ENCODE measurements around the gene BRWD1.

The BRWD1 gene

DNA sequence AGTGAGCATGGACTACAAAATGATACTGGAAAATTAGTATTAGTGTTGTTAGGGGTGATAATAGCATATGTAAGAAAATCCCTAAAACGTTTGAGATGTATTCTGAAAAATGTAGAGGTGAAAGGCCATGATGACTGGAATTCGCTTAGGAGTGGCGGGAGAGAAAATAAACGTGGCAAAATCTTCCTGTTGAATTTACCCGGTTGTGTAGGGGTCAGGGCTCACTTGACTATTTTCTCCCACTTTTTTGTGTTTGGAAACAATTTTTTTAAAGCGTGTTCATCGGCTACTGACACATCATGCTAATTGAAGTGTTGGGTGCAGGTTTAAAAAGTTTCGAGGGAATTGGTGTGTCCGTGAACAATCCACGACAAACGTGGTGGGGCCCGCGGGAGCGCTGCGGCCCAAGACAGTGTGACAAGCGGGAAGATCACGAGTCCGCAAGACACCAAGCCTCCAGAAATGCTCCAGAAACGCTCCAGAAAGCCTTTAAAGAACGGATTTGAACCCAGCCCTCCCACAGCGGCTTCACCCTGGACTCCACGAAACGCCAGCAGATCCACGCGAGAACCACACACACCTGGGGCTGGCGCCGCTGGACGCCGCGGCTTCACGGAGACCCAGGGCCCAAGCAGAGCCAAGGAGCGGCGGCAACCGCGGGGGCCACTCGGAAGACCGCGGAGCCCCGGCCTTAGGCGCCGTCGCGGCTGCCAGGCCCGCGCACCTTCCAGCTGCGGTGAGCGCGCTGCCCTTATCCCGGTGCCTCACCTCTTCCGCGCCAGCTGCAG lies 130.8 kb downstream of the BRWD1 start:
- peak in 1 of 2 experiments; percentile 56 for DNase-seq (ENCODE audit: low read depth in 1 of 2, low spot score in 1 of 2)
- TF ChIP-seq JUND (IDR thresholded peaks at IDR 0.05; ENCODE audit: low read depth) = no peak
- in situ Hi-C loops (cut with HindIII; ENCODE audit: low pct_unique_long_range_greater_than_20kb, low sequenced_read_pairs) = no loop called here

GRCh38 chr21:39182016-39182415 lies 131.4 kb downstream of the BRWD1 start:
- in situ Hi-C loops (cut with HindIII; ENCODE audit: low pct_unique_long_range_greater_than_20kb, low sequenced_read_pairs) = no loop called here
- no peak for TF ChIP-seq JUND (IDR thresholded peaks at IDR 0.05; ENCODE audit: low read depth)
- no peak for DNase-seq (ENCODE audit: low read depth in 1 of 2, low spot score in 1 of 2)

- DNase-seq (ENCODE audit: low read depth in 1 of 2, low spot score in 1 of 2) = no peak
- no peak for TF ChIP-seq JUND (IDR thresholded peaks at IDR 0.05; ENCODE audit: low read depth)
- in situ Hi-C loops (cut with HindIII; ENCODE audit: low pct_unique_long_range_greater_than_20kb, low sequenced_read_pairs) = no loop called here
Measured at GRCh38 chr21:39181205-39181818, 132.1 kb downstream of the BRWD1 start.

DNA sequence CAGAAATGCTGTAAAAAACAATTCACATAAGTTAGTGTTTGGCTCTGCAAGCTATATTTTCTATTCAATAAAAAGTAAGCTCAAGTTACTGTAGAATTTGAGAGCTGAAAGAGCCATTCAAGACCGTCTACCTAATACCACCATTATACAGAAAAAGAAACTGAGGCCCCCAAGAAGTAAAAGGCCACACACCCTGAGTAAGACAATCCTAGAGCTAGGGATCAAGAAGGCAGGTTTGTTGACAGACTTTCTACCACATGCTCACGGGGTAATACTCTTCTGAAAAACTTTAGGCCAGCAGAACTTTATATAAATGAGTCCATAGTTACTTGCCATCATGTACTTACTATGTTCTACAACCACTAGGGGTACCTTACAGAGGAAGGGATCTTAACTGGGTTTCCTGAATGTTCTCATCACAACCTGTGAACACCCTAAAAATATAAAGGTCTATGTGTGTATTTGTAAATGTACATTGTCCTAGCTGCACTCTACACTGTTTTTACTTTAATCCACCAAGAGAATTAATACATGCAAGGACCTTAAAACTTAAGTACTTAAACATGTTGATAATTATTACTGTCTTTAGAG lies 132.9 kb downstream of the BRWD1 start:
- no peak for TF ChIP-seq JUND (IDR thresholded peaks at IDR 0.05; ENCODE audit: low read depth)
- in situ Hi-C loops (cut with HindIII; ENCODE audit: low pct_unique_long_range_greater_than_20kb, low sequenced_read_pairs) = no loop called here
- peak in 1 of 2 experiments; percentile 22 for DNase-seq (ENCODE audit: low read depth in 1 of 2, low spot score in 1 of 2)

GRCh38 chr21:39178421-39178820 lies 135.0 kb downstream of the BRWD1 start:
- no peak for TF ChIP-seq JUND (IDR thresholded peaks at IDR 0.05; ENCODE audit: low read depth)
- in situ Hi-C loops (cut with HindIII; ENCODE audit: low pct_unique_long_range_greater_than_20kb, low sequenced_read_pairs) = no loop called here
- DNase-seq (ENCODE audit: low read depth in 1 of 2, low spot score in 1 of 2) = no peak

DNA sequence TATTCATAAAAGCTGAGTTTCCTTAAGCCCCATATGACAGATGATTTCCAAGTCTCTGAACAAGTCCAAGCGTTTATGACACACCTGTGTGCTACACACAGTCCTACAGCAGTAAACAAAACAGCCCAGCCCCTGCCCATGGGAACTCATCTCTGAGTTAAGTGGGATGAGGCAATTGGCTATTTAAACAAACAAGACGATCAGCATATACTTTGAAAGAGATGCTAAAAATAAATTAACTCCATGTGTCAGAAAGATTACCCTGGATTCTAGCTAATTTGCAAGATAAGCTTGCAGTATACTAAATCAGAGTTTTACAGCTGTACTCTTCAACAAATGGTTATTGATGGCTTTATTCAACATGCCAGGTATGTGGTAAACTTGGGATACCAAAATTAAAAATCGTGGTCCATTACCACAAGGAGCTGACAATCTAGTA lies 137.1 kb downstream of the BRWD1 start:
- in situ Hi-C loops (cut with HindIII; ENCODE audit: low pct_unique_long_range_greater_than_20kb, low sequenced_read_pairs) = no loop called here
- no peak for DNase-seq (ENCODE audit: low read depth in 1 of 2, low spot score in 1 of 2)
- no peak for TF ChIP-seq JUND (IDR thresholded peaks at IDR 0.05; ENCODE audit: low read depth)

DNA sequence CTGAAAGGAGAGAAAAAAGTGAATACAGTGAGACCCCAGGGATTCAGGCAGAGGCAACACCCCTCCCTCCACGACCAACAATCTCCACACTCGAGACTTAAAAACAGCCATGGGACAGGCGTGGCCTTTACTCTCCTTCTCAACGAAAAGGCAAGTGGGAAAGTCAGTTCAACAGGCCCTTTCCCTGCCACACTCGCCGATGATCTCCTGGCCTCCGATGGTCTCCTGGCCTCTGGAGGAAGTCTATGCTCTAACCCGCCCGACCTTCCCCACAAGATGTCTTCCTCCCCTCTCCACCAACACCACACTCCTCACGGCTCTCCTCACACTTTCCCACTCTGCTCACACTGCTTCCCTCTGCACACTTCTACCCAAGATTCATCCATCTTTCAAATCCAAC lies 137.8 kb downstream of the BRWD1 start:
- no peak for DNase-seq (ENCODE audit: low read depth in 1 of 2, low spot score in 1 of 2)
- TF ChIP-seq JUND (IDR thresholded peaks at IDR 0.05; ENCODE audit: low read depth) = no peak
- in situ Hi-C loops (cut with HindIII; ENCODE audit: low pct_unique_long_range_greater_than_20kb, low sequenced_read_pairs) = no loop called here

DNA sequence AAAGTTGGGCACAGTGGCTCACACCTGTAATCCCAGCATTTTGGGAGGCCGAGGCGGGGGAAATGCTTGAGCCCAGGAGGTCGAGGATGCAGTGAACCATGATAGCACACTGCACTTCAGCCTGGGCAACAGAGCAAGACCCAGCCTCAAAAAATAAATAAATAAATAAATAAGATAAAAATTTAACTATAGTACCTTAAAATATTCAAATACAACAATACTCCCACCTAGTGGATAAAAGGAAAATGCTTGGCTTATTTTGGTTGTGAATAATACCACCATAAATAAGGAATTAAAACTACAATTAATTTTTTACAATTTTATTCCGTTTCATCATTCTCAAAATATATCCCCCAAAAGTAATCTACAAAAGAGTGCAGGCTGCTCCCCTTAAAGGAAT lies 138.3 kb downstream of the BRWD1 start:
- in situ Hi-C loops (cut with HindIII; ENCODE audit: low pct_unique_long_range_greater_than_20kb, low sequenced_read_pairs) = no loop called here
- DNase-seq (ENCODE audit: low read depth in 1 of 2, low spot score in 1 of 2) = peak in 1 of 2 experiments; percentile 27
- no peak for TF ChIP-seq JUND (IDR thresholded peaks at IDR 0.05; ENCODE audit: low read depth)

- in situ Hi-C loops (cut with HindIII; ENCODE audit: low pct_unique_long_range_greater_than_20kb, low sequenced_read_pairs) = no loop called here
- TF ChIP-seq JUND (IDR thresholded peaks at IDR 0.05; ENCODE audit: low read depth) = no peak
- no peak for DNase-seq (ENCODE audit: low read depth in 1 of 2, low spot score in 1 of 2)
Measured at GRCh38 chr21:39173716-39174680, 139.4 kb downstream of the BRWD1 start.

DNA sequence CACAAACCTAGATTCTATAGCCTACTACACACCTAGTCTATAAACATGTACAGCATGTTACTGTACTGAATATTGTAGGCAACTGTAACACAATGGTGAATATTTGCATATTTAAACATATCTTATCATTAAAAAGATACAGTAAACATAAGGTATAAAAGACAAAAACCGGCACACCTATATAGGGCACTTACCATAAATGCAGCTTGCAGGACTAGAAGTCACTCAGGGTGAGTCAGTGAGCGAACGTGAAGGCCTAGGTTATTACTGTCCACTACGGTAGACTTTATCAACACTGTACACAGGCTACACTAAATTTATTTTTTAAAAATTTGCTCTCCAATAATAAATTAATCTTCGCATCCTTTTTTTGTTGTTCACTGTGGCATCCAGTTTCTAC lies 143.5 kb downstream of the BRWD1 start:
- no peak for DNase-seq (ENCODE audit: low read depth in 1 of 2, low spot score in 1 of 2)
- TF ChIP-seq JUND (IDR thresholded peaks at IDR 0.05; ENCODE audit: low read depth) = no peak
- in situ Hi-C loops (cut with HindIII; ENCODE audit: low pct_unique_long_range_greater_than_20kb, low sequenced_read_pairs) = no loop called here

- no peak for TF ChIP-seq JUND (IDR thresholded peaks at IDR 0.05; ENCODE audit: low read depth)
- no peak for DNase-seq (ENCODE audit: low read depth in 1 of 2, low spot score in 1 of 2)
- in situ Hi-C loops (cut with HindIII; ENCODE audit: low pct_unique_long_range_greater_than_20kb, low sequenced_read_pairs) = no loop called here
Measured at GRCh38 chr21:39168800-39169199, 144.6 kb downstream of the BRWD1 start.

DNA sequence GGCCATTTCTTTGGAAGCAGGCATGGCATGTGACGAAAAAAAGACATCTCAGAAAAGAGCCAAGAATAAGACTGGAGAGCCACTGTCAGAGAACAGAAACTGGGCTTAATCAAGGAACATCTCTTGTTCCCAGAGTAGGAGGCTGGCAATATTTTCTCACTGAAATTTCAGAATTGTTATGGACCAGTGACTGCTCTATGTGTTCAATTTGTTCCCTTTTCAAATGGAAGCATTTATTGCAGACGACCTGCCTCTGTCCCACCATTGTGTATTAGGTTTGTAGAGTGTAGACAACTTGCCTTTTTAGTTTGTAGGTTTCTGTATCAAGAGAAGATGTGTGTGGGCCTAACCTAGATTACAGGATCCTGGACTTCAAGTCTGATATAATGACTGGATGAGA lies 148.9 kb downstream of the BRWD1 start:
- in situ Hi-C loops (cut with HindIII; ENCODE audit: low pct_unique_long_range_greater_than_20kb, low sequenced_read_pairs) = no loop called here
- DNase-seq (ENCODE audit: low read depth in 1 of 2, low spot score in 1 of 2) = no peak
- no peak for TF ChIP-seq JUND (IDR thresholded peaks at IDR 0.05; ENCODE audit: low read depth)

Data from T47D (cell line).